ENCODE measurements around the gene TAMALIN. TPM values are rescaled to one million over a fixed set of nuclear protein-coding genes. Genes with fewer than 3 reads are reported as not detected.

TAMALIN gene
- total RNA-seq, 1 donor, result 4.7 TPM

DNA sequence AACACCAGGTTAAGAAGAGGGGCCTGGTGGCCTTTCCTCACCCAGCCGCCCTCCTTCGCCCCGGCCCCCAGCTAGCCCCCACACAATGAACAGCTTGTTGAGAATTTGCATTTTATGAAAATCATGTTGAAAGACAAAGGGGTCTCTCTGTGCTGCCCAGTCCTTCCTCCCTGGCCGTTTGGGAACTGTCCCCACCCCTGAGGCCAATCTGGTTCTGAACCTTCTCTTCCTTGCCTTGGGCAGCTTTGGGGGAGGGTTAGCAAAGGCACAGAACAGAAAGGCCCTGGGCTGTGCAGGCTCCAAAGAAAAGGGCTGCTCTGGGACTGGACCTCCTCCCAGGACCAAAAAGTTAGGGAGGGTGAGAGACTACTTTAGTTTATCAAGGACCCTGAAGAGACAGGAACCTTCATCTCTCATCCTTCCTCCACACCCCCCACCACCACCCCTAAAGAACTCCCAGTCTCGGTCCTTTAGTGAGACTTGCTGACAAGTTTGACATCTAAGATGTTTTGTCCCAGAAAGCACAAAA, 1.3 kb downstream of the TAMALIN start:
- peaks cover 32% of the 10 kb centered on the region for H3K27me3 ChIP-seq (ENCODE audit: insufficient read depth, low read length)
- no peak overlapping the region for H3K27ac ChIP-seq (ENCODE audit: low read depth, low read length)
- peak; percentile 79 for DNase-seq (ENCODE audit: insufficient read length, low spot score, missing footprints)
- TF ChIP-seq CTCF (IDR thresholded peaks at IDR 0.05; ENCODE audit: extremely low read depth, low read depth, low read length), result no peak
- H3K36me3 ChIP-seq (ENCODE audit: insufficient read depth, low read length), result no peaks in the 10 kb centered on the region
- no peak overlapping the region for H2AFZ ChIP-seq (ENCODE audit: low read length)
- H4K20me1 ChIP-seq (ENCODE audit: insufficient read depth, low read length), result peaks cover 3% of the 10 kb centered on the region
- no peak overlapping the region for H3K4me2 ChIP-seq (ENCODE audit: insufficient read depth, low read length)
- no peaks in the 10 kb centered on the region for H3K9me3 ChIP-seq (ENCODE audit: low read depth, low read length)
- no peak overlapping the region for H3K4me3 ChIP-seq (ENCODE audit: insufficient read depth, low read length)
- no peaks in the 10 kb centered on the region for H3K79me2 ChIP-seq (ENCODE audit: insufficient read depth, low read length)
- peaks cover 5% of the 10 kb centered on the region for H3K4me1 ChIP-seq (ENCODE audit: insufficient read depth, low read length)

DNA sequence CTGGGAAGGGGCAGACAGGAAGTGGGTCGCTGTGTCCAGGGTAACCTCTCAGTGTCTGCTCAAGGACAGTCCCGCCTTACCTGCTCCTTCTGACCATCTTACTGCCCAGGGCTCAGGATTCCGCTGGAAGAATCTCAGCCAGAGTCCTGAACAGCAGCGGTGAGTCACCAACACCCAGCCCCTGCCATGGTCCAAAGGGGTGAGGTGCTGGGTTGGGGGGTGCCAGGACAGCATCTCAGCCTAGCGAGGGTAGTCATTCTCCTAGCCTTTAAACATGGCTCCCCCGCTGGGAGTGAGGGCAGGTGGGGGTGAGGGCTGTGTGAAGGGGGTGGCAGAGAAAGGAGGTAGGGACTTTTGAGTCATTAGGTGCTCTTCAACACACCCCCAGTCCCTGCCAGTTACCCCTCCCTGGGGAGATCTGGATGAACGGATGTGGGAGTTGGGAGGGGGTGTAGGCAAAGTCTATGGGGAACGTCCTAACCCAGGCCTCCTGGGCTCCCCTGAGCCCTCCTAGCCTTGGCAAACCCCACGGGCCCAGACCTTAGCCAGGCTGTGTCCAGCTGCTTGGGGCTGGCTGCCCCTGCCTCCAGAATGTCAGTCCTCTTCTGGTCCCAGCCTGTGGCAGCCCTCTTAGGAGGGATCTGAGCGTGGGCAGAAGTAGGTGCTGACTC, 2.5 kb downstream of the TAMALIN start:
- no peaks in the 10 kb centered on the region for H3K36me3 ChIP-seq (ENCODE audit: insufficient read depth, low read length)
- H3K27me3 ChIP-seq (ENCODE audit: insufficient read depth, low read length), result peaks cover 32% of the 10 kb centered on the region
- peaks cover 3% of the 10 kb centered on the region for H4K20me1 ChIP-seq (ENCODE audit: insufficient read depth, low read length)
- H3K79me2 ChIP-seq (ENCODE audit: insufficient read depth, low read length), result no peaks in the 10 kb centered on the region
- no peak overlapping the region for H3K4me3 ChIP-seq (ENCODE audit: insufficient read depth, low read length)
- peak; percentile 92 for DNase-seq (ENCODE audit: insufficient read length, low spot score, missing footprints)
- no peak for TF ChIP-seq CTCF (IDR thresholded peaks at IDR 0.05; ENCODE audit: extremely low read depth, low read depth, low read length)
- H3K4me2 ChIP-seq (ENCODE audit: insufficient read depth, low read length), result no peak overlapping the region
- H3K4me1 ChIP-seq (ENCODE audit: insufficient read depth, low read length), result peaks cover 5% of the 10 kb centered on the region
- no peak overlapping the region for H2AFZ ChIP-seq (ENCODE audit: low read length)
- H3K27ac ChIP-seq (ENCODE audit: low read depth, low read length), result no peak overlapping the region
- no peaks in the 10 kb centered on the region for H3K9me3 ChIP-seq (ENCODE audit: low read depth, low read length)

DNA sequence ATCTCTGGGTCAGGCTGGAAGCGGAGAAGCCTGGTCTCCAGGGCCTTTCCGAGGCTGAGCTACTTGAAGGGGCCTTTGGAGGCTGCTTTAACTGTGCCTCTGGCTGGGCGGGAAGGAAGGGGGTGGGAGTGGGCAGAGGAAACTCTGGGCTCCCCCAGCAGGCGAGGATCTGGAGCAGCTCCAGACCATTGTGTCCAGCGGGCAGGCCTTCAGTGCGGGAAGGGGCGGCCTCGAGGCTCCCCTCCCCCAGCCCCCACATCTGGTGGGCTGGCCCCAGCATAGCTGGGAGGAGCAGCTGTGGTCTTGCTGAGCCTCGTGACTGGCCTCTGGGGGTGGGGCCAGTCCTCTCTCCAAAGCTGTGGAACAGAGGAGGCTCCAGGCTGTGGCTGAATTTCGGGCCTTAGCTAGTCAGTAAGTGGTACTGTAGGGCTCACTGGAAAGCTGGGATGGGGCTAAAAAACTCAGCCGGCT, 3.4 kb downstream of the TAMALIN start:
- Histone ChIP-seq H3K9me3 (ENCODE audit: low read depth, low read length) (no peaks in the 10 kb centered on the region), H3K27ac (ENCODE audit: low read depth, low read length) (no peak overlapping the region), H3K27me3 (ENCODE audit: insufficient read depth, low read length) (peaks cover 32% of the 10 kb centered on the region), H3K4me3 (ENCODE audit: insufficient read depth, low read length) (no peak overlapping the region), H3K4me2 (ENCODE audit: insufficient read depth, low read length) (peak overlapping the region; percentile 60), H4K20me1 (ENCODE audit: insufficient read depth, low read length) (peaks cover 3% of the 10 kb centered on the region), H3K4me1 (ENCODE audit: insufficient read depth, low read length) (peaks cover 5% of the 10 kb centered on the region), H3K36me3 (ENCODE audit: insufficient read depth, low read length) (no peaks in the 10 kb centered on the region), H2AFZ (ENCODE audit: low read length) (peak overlapping the region; percentile 92), H3K79me2 (ENCODE audit: insufficient read depth, low read length) (no peaks in the 10 kb centered on the region)
- DNase-seq (ENCODE audit: insufficient read length, low spot score, missing footprints), result peak; percentile 99
- TF ChIP-seq CTCF (IDR thresholded peaks at IDR 0.05; ENCODE audit: extremely low read depth, low read depth, low read length), result no peak

All from osteoblast (primary cell).